NCI-H2171 (cell line): ENCODE measurements around the gene HOMEZ.
"Not testable (repeated sequence)": the region's sequence is repeated elsewhere in the genome, so short reads cannot be mapped to it uniquely, and the experiment has no call there.

Source experiments
- DNase-seq: peaks from one replicate; lab custom pipeline; 2025; lab: John Stamatoyannopoulos, UW

Gene HOMEZ, protein sequence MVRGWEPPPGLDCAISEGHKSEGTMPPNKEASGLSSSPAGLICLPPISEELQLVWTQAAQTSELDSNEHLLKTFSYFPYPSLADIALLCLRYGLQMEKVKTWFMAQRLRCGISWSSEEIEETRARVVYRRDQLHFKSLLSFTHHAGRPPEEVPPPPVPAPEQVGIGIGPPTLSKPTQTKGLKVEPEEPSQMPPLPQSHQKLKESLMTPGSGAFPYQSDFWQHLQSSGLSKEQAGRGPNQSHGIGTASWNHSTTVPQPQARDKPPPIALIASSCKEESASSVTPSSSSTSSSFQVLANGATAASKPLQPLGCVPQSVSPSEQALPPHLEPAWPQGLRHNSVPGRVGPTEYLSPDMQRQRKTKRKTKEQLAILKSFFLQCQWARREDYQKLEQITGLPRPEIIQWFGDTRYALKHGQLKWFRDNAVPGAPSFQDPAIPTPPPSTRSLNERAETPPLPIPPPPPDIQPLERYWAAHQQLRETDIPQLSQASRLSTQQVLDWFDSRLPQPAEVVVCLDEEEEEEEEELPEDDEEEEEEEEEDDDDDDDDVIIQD

DNA sequence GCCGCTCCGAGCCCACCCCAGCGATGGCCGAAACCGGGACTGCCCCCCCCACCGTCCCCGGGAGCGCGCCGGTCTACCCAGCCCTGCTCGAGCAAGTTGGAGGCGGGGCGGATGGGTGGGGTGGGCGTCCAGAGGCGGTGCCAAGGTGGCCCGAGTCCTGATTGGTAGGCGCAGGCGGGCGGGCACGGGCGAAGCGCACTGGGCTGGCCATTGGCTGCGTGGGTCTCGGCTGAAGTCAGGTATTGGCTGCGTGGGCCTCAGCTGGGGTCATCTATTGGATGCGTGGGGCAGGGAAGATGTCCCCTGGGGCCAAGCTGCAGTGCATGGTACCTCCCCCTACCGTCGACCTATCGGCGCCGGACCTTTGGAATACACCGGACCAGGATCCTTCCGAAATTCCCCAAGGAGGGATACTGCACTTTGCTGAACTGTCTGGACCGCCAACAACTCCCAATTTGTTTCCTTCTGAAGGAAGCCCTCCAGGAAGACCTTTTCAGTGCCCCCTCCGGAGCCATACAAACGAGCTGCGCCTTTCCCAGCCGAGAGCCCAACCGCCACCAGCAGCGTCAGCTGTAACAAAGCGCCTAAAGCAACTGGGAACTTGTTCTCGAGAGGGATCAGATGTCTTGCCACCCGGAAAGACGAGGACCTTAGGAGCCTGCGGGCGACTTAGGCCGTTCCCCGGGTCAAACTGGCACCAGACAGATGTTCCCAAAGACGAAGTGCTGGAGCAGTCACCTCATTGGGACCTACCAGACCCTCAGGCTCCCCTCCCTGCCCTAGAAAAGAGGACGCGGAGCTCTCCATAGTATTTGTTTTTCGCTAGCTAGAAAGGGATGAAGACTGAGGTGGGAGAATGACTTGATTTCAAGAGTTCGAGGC lies at the start of gene HOMEZ:
TSS of gene HOMEZ (minus strand) at position 113 of the 882 bp plus-strand sequence. CDS start 180 bp downstream, outside the sequence.
- DNase-seq, result peak; percentile 100

DNA sequence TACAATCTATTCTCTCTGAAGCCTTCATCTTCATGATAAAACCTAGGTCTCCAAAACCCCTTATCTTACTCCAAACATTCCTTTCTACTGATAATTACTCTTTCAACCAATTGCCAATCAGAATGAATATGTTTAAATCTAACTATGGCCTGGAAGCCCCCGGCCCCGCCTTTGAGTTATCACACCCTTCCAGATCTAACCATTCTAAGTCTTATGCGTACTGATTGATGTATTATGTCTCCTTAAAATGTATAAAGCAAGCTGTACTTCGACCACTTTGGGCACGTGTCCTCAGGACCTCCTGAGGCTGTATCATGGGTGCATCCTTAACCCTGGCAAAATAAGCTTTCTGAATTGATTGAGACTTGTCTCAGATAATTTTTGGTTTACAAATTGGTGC lies 49.7 kb upstream of the HOMEZ start:
- DNase-seq, result no peak

DNA sequence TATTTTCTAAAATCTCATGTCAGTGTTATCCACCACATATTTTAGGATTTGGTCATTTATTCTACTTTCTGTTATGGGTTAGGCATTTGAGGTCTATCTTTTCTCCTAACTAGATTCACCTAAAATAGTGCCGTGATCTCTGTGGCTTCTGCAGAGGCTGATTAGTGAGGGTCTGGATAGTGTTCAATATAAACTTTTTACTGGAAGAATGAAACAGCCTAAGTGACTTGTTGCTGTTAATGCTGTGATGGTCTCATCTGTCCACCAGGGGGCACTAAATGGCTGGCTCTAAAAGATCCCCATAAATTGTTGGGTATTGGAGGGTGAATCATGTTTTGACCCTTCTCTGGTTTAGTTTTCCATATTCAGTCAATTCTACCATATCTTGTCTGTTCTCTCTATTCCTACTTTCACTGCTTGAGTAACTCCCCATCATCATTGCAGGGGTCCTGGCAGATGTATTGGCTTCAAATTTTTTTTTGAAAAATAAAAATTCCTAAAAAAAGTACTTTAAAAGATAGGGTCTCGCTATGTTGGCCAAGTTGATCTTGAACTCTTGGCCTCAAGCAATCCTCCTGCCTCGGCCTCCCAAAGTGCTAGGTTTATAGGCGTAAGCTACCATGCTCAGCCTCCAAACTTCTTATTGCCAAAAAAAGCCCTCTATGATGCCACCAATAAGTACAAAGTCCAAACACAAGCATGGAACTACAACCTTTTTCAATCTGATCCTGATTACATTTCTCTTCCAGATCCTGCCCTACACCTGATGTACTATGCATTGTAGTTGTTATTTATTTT lies 42.2 kb upstream of the HOMEZ start:
- DNase-seq, result peak; percentile 63

DNA sequence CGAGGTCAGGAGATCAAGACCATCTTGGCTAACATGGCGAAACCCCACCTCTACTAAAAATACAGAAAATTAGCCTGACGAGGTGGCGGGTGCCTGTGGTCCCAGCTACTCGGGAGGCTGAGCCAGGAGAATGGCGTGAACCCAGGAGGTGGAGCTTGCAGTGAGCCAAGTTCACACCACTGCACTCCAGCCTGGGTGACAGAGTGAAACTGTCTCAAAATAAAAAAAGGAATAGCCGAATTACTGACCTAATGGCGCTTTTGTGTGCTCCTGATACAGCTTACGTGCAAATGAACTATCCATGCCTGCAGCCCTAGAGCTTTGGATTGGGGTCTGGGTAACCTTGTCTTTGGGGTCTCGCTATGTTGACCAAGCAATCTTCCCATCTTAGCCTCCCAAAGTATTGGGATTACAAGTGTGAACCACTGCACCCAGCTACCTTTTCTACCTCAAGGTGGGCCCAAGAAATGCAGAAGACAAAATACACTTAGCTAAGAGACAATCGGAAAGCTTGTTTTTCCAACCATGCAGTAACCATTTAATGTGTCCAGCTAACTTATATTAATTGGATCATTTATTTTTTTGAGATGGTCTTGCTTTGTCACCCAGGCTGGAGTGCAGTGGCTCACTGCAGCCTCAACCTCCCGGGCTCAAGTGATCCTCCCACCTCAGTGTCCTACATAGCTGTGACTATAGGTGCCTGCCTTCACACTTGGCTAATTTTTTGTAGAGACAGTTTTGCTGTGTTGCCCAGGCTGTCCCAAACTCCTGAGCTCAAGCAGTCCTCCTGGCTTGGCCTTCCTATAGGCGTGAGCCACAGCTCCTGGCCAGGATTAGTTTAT lies 40.8 kb upstream of the HOMEZ start:
- no peak for DNase-seq

DNA sequence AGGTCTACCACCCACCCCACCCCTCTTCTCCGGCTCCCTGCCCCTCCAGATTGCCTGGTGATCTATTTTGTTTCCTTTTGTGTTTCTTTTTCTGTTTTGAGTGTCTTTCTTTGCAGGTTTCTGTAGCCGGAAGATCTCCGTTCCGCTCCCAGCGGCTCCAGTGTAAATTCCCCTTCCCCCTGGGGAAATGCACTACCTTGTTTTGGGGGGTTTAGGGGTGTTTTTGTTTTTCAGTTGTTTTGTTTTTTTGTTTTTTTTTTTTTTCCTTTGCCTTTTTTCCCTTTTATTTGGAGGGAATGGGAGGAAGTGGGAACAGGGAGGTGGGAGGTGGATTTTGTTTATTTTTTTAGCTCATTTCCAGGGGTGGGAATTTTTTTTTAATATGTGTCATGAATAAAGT lies 39.8 kb upstream of the HOMEZ start:
- not testable (repeated sequence) for DNase-seq

DNA sequence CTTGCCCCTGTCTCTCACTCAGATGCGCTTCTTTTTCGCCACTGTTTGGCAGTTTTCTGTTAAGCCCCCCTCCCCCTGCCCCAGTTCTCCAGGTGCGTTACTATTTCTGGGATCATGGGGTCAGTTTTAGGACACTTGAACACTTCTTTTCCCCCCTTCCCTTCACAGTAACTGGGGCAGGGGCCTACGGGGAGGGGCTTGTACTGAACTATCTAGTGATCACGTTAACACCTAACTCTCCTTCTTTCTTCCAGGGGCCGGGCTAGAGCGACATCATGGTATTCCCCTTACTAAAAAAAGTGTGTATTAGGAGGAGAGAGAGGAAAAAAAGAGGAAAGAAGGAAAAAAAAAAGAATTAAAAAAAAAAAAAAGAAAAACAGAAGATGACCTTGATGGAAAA lies 39.1 kb upstream of the HOMEZ start:
- DNase-seq, result no peak

DNA sequence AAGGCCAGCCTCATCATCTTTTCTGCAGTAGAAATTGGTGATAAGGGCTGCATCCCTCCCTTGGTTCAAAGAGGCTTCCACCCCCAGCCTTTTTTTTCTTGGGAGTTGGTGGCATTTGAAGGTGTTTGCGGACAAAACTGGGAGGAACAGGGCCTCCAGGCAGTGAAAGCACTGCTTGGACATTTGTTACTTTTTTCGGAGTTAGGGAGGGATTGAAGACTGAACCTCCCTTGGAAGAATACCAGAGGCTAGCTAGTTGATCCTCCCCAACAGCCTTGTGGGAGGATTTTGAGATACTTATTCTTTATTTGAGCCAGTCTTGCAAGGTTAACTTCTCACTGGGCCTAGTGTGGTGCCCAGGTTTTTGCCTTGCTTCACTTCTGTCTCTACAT lies 38.5 kb upstream of the HOMEZ start:
- DNase-seq, result no peak

DNA sequence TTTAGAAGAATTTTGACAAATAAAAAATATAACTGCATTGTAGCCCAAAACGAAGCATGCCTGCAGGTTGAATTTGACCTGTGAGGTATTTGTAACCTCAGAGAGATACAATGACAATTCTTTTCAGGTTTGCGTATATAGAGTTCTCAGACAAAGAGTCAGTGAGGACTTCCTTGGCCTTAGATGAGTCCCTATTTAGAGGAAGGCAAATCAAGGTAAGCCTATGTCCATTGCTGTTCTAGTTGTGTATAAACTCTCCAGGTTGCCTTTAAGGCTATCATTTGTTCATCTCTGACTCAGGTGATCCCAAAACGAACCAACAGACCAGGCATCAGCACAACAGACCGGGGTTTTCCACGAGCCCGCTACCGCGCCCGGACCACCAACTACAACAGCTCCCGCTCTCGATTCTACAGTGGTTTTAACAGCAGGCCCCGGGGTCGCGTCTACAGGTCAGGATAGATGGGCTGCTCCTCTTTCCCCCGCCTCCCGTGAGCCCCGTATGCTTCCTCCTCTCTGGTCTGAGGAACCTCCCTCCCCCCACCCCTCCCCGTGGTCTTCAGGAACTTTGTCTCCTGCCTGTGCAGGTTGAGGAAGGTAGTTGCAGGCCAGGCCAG lies 38.0 kb upstream of the HOMEZ start:
- DNase-seq, result no peak

DNA sequence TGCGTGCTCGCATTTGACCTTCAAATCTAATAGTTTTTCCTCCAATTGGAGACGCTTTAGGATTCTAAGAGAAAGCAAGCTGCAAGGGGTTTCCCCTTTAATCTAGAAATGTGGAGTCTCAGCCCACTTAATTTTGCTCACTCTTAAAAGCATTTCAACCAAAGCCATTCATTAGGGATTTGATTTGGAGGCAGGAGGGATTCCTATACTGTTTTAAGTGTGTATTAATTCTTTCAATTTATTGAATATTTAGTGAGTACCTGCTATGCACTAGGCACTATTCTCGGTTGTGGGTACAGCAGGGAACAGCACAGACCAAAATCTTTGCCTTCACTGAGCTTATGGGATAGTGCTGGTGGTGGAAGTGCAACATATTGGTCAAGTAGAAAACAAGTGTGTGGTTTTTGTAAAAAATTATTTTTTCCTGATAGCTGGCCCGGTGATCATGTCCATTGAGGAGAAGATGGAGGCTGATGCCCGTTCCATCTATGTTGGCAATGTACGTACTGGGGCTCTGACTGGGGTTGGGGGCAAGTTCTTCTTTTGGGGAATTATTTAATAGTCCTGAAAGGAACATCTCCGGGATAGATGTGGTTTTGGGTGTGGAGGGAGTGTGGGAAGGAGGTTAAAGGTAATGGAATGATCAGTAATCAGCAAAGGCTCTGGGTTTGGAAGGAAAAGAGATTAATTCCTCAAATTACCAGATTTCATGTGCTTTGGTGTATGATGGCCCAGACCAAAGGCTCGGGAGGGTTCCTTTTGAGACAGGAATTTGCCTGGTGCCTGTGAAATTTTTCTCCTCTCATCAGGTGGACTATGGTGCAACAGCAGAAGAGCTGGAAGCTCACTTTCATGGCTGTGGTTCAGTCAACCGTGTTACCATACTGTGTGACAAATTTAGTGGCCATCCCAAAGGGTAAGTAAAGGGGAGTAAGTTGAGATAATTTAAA lies 36.9 kb upstream of the HOMEZ start:
- DNase-seq, result no peak

DNA sequence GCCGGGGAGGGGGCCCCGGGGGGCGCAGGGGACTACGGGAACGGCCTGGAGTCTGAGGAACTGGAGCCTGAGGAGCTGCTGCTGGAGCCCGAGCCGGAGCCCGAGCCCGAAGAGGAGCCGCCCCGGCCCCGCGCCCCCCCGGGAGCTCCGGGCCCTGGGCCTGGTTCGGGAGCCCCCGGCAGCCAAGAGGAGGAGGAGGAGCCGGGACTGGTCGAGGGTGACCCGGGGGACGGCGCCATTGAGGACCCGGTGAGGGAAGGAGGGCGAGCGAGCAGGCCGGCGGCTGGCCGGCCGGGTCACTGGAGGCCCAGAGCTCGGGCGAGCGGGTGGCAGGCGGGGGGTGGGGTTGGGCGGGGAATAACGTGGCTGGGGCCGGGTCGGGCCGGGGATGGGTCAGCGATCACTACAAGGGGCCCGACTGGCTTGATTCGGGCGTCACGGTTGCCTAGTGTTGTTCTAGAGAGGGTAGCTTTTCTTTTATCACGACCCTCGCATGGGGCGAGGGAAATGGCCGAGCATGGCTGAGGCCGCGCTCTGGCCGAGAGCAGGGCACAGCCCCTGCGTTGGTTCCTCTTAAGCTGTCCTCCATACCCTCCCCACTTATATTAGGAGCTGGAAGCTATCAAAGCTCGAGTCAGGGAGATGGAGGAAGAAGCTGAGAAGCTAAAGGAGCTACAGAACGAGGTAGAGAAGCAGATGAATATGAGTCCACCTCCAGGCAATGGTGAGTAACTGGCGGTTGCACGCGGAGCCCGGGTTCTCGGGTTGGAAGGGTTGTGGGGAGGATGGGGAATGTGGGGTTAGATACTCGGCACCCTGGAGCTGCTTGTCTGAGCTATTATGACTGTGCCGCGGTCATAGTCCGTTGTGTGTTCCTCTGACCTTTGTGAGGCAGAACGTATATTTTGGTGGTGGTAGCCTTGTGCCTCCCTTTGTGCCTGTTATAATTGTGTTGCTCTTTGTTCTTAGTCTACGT lies 35.9 kb upstream of the HOMEZ start:
- DNase-seq, result no peak

DNA sequence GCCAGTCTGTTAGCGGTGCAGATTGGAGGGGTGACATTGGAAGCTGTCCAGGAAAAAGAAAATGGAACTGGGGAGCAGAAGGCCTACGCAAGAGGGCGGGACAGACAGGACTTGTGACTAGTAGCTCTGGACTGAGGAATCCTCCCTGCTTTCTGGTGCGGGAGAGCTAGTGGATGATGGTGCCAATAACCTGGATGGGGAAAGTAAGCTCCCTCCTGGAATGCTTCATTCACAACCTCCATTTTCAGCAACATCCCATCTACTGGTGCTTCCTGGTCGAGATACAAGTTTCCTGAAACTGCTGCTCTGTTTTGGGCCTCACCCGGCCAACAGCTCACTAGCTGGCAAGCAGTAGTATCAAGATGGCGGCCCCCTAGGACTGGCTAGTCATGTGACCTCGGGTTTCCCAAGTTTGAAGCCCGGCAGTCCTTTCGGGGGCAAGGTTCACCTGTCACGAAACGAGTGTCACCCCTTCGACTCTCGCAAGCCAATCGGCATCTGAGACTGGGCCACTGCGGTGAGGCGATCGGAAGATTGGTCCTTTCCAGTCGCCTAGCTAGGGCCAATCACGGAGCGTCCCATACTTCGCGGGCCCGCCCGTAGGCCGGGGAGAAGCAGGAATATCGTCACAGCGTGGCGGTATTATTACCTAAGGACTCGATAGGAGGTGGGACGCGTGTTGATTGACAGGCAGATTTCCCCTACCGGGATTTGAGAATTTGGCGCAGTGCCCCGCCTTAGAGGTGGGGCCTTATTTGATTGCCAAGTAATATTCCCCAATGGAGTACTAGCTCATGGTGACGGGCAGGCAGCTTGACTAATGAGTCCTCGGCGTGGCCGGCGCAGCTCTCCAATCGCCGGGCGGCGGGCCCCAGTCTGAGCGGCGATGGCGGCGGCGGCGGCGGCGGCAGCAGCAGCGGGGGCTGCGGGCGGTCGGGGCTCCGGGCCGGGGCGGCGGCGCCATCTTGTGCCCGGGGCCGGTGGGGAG lies 34.9 kb upstream of the HOMEZ start, which contains the start of gene PABPN1:
TSS of gene PABPN1 (plus strand) at position 874 of the 988 bp plus-strand sequence. CDS start at position 887, 13 bp downstream.
- peak; percentile 100 for DNase-seq

DNA sequence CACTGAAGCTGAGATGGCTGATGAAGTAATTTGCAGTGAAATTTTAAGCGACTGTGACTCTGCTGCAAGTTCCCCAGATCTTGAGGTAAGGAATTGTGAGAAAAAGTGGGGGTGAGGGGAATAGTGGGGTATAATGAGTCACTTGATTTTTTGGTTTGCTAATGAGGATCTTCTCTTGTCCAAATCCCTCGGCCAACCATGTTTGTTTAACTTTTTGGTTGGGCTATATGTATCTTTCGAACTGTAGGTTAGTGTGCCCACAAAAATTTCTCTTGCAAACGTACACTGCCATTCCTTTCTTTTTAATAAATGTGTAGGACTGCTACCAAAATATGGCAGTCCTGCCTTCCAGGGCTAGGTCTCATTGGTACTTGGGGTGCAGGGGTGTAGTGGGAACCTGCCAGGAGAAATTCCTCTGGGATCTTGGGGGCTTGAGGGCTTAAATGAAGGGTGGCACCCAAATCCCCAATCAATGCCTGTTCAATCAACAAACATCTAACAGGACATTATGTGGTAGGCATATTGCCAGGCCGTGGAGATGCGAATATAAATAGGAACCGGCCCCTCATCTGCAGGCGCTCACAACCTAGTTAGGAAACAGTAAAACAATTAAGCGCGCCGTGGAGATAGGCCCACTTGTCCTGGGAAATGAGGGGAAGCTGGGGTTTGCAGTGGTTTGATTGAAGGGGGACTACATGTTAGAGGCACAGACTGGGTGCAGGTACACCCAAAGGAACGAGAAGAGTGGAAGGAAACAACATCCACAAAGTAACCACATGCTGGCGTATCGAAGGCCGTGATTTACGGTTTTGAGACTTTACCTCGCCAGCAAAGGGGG lies 34.0 kb upstream of the HOMEZ start:
- no peak for DNase-seq

DNA sequence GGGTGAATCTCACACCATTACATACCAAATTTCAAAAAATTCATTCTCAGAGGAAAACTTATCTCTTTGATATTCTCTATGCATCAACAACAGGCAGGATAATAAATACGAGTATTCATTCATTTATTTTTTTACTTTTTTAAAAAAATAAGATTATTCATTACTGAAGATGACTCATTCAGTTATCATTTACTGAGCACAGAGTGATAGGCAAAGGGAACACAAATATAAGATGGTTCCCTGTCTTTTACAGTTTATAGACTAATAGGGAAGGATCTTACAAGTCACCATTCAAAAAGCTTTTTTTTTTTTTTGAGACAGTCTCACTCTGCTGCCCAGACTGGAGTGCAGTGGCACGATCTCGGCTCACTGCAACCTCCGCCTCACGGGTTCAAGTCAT lies 30.4 kb upstream of the HOMEZ start:
- no peak for DNase-seq

DNA sequence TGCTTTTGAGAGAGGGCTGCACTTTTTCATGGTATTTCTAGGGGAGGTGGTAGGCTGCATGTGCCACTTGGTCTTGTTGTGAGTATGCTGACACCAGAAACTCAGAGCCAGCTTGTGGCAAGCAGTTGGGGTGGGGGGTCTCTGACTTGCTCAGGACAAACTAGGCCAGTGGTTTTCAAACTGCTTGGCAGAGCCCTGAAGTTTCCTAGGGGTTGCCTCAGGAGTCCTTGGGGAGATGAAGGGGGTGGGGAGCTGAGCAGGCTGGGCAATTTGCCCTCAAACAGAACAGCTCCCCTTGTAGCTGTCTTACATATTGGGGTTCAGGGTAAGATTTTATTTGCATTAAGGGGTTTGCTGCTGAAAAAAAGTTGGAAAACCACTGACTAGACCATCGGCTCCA lies 24.6 kb upstream of the HOMEZ start:
- DNase-seq, result no peak

DNA sequence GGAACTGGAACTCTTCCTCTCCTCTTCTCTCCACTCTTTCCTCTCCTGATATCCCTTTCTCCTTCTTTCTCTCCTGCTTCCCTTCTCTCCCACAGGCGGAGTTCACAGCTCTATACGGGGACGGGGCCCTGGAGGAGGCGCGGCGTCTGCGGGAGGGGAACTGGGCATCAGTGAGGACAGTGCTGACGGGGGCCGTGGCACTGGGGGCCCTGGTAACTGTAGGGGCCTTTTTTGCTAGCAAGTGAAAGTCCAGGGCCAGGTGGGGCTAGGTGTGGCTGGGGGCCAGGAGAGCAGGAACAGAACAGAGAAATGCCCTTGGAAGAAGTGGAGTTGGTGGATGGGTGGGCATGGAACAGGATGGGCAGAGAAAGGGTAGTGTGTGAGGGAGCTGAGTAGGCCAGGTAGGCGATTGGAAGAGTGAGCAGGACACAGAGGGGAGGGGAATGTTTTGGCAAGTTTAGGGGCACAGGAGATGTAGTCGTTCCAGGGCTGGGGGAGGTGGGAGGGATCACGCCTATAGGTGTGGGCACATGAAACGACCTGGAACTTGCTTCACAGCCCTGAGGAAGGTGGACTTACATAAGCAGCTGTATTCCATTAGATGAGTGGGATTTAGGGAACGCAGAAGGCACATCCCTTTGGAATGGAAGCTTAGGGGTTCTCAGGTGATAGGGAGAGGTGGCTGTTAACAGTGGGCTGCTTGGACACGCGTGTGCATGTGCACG lies 23.0 kb upstream of the HOMEZ start:
- no peak for DNase-seq
